Measurements from ENCODE around the gene TSPYL1. TPM values are rescaled to one million over a fixed set of nuclear protein-coding genes. Genes with fewer than 3 reads are reported as not detected.

TSPYL1 gene
- total and polyA plus RNA-seq, 2 of the 8 experiments (the other 6 are each of a cell fraction or from before 2014, with no cell fraction given) = 33.2 to 79.1 TPM

GRCh38 chr6:116286773-116287358 lies 7.1 kb upstream of the TSPYL1 start (continued):
- TF ChIP-seq CHD7 (IDR thresholded peaks at IDR 0.05; ENCODE audit: insufficient replicate concordance, low read length) = no peak
- no peak for TF ChIP-seq NANOG (IDR thresholded peaks at IDR 0.05; ENCODE audit: insufficient read depth, low read depth, low read length, poor library complexity, severe bottlenecking)
- no peak for TF ChIP-seq GTF2F1 (IDR thresholded peaks at IDR 0.05; ENCODE audit: borderline replicate concordance, low read depth, low read length)
- TF ChIP-seq, protein P1, sequence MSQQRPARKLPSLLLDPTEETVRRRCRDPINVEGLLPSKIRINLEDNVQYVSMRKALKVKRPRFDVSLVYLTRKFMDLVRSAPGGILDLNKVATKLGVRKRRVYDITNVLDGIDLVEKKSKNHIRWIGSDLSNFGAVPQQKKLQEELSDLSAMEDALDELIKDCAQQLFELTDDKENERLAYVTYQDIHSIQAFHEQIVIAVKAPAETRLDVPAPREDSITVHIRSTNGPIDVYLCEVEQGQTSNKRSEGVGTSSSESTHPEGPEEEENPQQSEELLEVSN (IDR thresholded peaks at IDR 0.05) = no peak

All from H1 (cell line).